ENCODE results near the gene ECT2L. TPM values are rescaled to one million over a fixed set of nuclear protein-coding genes. Genes with fewer than 3 reads are reported as not detected.

Gene ECT2L
- total and polyA plus RNA-seq, 2 donors (not counting 1 experiment from before 2014, with no cell fraction given), result 0.17 TPM; not detected in 1

DNA sequence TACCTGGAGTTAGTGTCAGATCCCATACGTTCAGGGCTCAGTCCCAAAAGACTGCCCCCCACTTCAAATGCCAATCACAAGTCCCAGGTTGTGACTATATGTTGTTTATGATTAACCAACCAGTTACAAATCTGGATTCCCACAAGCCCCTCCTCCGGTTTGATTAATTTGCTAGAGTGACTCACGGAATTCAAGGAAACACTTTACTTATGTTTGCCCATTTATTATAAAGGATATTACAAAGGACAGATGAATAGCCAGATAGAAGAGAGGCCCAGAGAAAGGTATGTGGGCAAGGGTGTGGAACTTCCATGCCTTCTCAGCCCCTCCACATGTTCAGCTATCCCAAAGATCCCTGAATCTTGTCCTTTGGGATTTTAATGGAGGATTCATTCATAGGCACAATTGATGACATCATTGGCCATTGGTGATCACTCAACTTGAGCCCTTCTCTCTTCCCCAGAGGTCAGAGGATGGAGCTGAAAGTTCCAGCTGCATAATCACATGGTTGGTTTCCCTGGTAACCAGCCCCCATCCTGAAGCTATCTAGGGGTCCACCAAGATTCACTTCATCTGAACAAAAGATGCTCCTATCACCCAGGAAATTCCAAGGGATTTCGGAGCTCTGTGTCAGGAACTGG lies 2.0 kb downstream of the ECT2L start:
- Histone ChIP-seq H4K20me1 (ENCODE audit: control insufficient read depth, extremely low read depth, insufficient read depth, low read length) (no peaks in the 10 kb centered on the region), H3K9ac (ENCODE audit: insufficient read depth, low read length) (no peak overlapping the region), H3K79me2 (ENCODE audit: control insufficient read depth, insufficient read depth, low read length) (no peaks in the 10 kb centered on the region), H3K4me2 (ENCODE audit: extremely low read depth, insufficient read depth, low read length) (no peak overlapping the region), H3K27ac (ENCODE audit: insufficient read depth, low read length) (no peak overlapping the region), H3K36me3 (ENCODE audit: control insufficient read depth, insufficient read depth, low read length) (no peaks in the 10 kb centered on the region), H3K4me3 (replicated peaks in 1 of 4; ENCODE audit: control extremely low read depth in 1 of 4, insufficient read depth in 1 of 4, low read depth in 3 of 4, low read length in 4 of 4) (no peak overlapping the region), H3K9me3 (ENCODE audit: control insufficient read depth, insufficient read depth, low read depth, low read length) (no peaks in the 10 kb centered on the region), H3K27me3 (ENCODE audit: control insufficient read depth, insufficient read depth, low read length) (no peaks in the 10 kb centered on the region), H3K4me1 (ENCODE audit: control insufficient read depth, extremely low read depth, insufficient read depth, low read length) (no peaks in the 10 kb centered on the region), H2AFZ (ENCODE audit: low read length) (no peak overlapping the region)
- no peak for DNase-seq (ENCODE audit: low read depth in 2 of 2)
- TF ChIP-seq, protein P1, sequence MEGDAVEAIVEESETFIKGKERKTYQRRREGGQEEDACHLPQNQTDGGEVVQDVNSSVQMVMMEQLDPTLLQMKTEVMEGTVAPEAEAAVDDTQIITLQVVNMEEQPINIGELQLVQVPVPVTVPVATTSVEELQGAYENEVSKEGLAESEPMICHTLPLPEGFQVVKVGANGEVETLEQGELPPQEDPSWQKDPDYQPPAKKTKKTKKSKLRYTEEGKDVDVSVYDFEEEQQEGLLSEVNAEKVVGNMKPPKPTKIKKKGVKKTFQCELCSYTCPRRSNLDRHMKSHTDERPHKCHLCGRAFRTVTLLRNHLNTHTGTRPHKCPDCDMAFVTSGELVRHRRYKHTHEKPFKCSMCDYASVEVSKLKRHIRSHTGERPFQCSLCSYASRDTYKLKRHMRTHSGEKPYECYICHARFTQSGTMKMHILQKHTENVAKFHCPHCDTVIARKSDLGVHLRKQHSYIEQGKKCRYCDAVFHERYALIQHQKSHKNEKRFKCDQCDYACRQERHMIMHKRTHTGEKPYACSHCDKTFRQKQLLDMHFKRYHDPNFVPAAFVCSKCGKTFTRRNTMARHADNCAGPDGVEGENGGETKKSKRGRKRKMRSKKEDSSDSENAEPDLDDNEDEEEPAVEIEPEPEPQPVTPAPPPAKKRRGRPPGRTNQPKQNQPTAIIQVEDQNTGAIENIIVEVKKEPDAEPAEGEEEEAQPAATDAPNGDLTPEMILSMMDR (conservative IDR thresholded peaks at IDR 0.05 in 1 of 2, IDR thresholded peaks at IDR 0.05 in 1 of 2; ENCODE audit: low read depth in 1 of 2, low read length in 2 of 2), result no peak
- no peak for TF ChIP-seq EZH2 (IDR thresholded peaks at IDR 0.05; ENCODE audit: low read length, missing control alignments)

DNA sequence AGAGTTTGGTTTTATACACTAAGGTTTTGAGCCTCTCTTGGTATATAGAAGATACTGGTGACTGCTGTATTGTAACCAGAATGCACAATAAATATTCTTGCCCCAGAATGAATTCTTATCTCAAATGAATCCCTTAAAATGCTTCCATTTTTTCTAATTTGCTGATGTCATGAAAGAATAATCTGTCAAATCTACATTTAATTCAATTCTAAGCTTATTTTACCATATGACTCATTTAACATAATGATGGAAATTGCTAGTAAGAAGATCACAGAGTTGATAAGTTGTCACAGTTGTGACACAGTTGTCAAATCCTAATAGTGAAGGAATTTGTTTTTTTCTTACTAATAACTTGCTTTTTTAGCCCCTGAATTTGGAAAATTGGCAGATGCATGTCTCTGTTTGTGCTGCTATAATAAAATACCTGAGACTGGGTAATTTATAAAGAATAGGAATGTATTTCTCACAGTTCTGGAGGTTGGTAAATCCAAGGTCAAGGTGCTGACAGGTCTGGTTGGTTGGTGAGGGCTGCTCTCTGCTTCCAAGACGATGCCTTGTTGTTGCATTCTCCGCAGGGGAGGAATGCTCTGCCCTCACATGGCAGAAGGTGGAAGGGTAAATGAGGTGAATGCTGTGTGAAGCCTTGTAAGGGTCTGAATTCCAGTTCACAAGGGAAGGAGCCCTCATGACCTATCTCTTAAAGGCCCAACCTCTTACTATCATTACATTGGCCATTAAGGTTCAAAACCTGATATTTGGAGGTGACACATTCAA lies 4.7 kb downstream of the ECT2L start:
- DNase-seq (ENCODE audit: low read depth in 2 of 2), result no peak
- no peaks in the 10 kb centered on the region for H3K79me2 ChIP-seq (ENCODE audit: control insufficient read depth, insufficient read depth, low read length)
- no peak overlapping the region for H3K4me2 ChIP-seq (ENCODE audit: extremely low read depth, insufficient read depth, low read length)
- no peaks in the 10 kb centered on the region for H3K27me3 ChIP-seq (ENCODE audit: control insufficient read depth, insufficient read depth, low read length)
- H2AFZ ChIP-seq (ENCODE audit: low read length), result no peak overlapping the region
- H3K36me3 ChIP-seq (ENCODE audit: control insufficient read depth, insufficient read depth, low read length), result no peaks in the 10 kb centered on the region
- no peaks in the 10 kb centered on the region for H3K9me3 ChIP-seq (ENCODE audit: control insufficient read depth, insufficient read depth, low read depth, low read length)
- no peaks in the 10 kb centered on the region for H3K4me1 ChIP-seq (ENCODE audit: control insufficient read depth, extremely low read depth, insufficient read depth, low read length)
- no peak overlapping the region for H3K9ac ChIP-seq (ENCODE audit: insufficient read depth, low read length)
- no peak for TF ChIP-seq EZH2 (IDR thresholded peaks at IDR 0.05; ENCODE audit: low read length, missing control alignments)
- TF ChIP-seq, protein P1 (conservative IDR thresholded peaks at IDR 0.05 in 1 of 2, IDR thresholded peaks at IDR 0.05 in 1 of 2; ENCODE audit: low read depth in 1 of 2, low read length in 2 of 2), result no peak
- H3K27ac ChIP-seq (ENCODE audit: insufficient read depth, low read length), result no peak overlapping the region
- H3K4me3 ChIP-seq (replicated peaks in 1 of 4; ENCODE audit: control extremely low read depth in 1 of 4, insufficient read depth in 1 of 4, low read depth in 3 of 4, low read length in 4 of 4), result no peak overlapping the region
- H4K20me1 ChIP-seq (ENCODE audit: control insufficient read depth, extremely low read depth, insufficient read depth, low read length), result no peaks in the 10 kb centered on the region

DNA sequence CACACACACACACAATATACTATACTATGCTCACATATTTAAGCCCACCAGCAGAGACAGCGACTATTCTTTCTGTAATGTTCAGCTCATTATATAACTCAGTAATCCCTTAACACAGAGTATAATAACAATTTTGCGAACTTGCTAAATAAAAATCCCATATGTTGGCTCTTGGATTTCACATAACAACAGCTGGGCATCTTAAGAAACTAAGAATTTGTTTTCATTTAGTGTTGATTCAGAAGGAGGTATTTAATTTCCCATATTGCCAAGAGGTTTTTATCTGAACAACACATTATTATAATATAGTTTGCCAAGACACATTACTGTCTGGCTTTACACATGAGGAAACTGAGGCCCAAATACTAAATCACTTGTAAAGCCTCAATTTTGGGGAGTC lies 7.4 kb downstream of the ECT2L start:
- no peaks in the 10 kb centered on the region for H4K20me1 ChIP-seq (ENCODE audit: control insufficient read depth, extremely low read depth, insufficient read depth, low read length)
- H3K9ac ChIP-seq (ENCODE audit: insufficient read depth, low read length), result no peak overlapping the region
- no peaks in the 10 kb centered on the region for H3K9me3 ChIP-seq (ENCODE audit: control insufficient read depth, insufficient read depth, low read depth, low read length)
- H3K4me3 ChIP-seq (replicated peaks in 1 of 4; ENCODE audit: control extremely low read depth in 1 of 4, insufficient read depth in 1 of 4, low read depth in 3 of 4, low read length in 4 of 4), result no peak overlapping the region
- H2AFZ ChIP-seq (ENCODE audit: low read length), result no peak overlapping the region
- no peak overlapping the region for H3K4me2 ChIP-seq (ENCODE audit: extremely low read depth, insufficient read depth, low read length)
- peak in 1 of 2 donors; percentile 27 for DNase-seq (ENCODE audit: low read depth in 2 of 2)
- TF ChIP-seq EZH2 (IDR thresholded peaks at IDR 0.05; ENCODE audit: low read length, missing control alignments), result no peak
- TF ChIP-seq, protein P1 (conservative IDR thresholded peaks at IDR 0.05 in 1 of 2, IDR thresholded peaks at IDR 0.05 in 1 of 2; ENCODE audit: low read depth in 1 of 2, low read length in 2 of 2), result no peak
- no peaks in the 10 kb centered on the region for H3K79me2 ChIP-seq (ENCODE audit: control insufficient read depth, insufficient read depth, low read length)
- H3K4me1 ChIP-seq (ENCODE audit: control insufficient read depth, extremely low read depth, insufficient read depth, low read length), result no peaks in the 10 kb centered on the region
- no peak overlapping the region for H3K27ac ChIP-seq (ENCODE audit: insufficient read depth, low read length)
- no peaks in the 10 kb centered on the region for H3K27me3 ChIP-seq (ENCODE audit: control insufficient read depth, insufficient read depth, low read length)
- no peaks in the 10 kb centered on the region for H3K36me3 ChIP-seq (ENCODE audit: control insufficient read depth, insufficient read depth, low read length)
